Common myeloid progenitor, CD34-positive (primary cell): ENCODE data around the gene RXFP2.
A peak's percentile ranks its signal among the peaks of the same experiment; 100 is the strongest.

Experiments used
- CTCF ChIA-PET: fragments of 350-600 bp; sonication (Branson Sonifier 250); formaldehyde crosslinking; loops from one replicate; lab custom pipeline; 2021; ENCODE audit warnings: antibody characterized with exemption; lab: Charles Lee
- POLR2A ChIA-PET: fragments of 350-600 bp; sonication (Branson Sonifier 250); formaldehyde crosslinking; loops from one replicate; lab custom pipeline; 2021; ENCODE audit warnings: antibody characterized with exemption; lab: Charles Lee
- DNase-seq, 3 donors: peaks; one replicate each; pipeline versions ENCODE4 v3.0.0 to v3.0.0-alpha.2; 2013
- H3K27ac ChIP-seq, 2 experiments: 1 replicate in 1 of 2; 2 replicates in 1 of 2; pipeline ENCODE4 v1.7.0; 2013; ENCODE audit warnings: inconsistent platforms in 2 of 2, low read length in 2 of 2, mild to moderate bottlenecking in 2 of 2, low read depth in 1 of 2, moderate library complexity in 1 of 2; ENCODE audit not compliant: severe bottlenecking in 2 of 2, insufficient read depth in 1 of 2, poor library complexity in 1 of 2
- H3K27me3 ChIP-seq, 5 experiments: replicated peaks in 2 of 5; 1 replicate in 3 of 5; 2 replicates in 2 of 5; pipeline versions ENCODE4 v1.6.1 to v1.7.0; 2013; ENCODE audit warnings: low read length in 4 of 5, mild to moderate bottlenecking in 2 of 5, moderate library complexity in 2 of 5, inconsistent platforms in 1 of 5; ENCODE audit not compliant: insufficient read depth in 5 of 5, control insufficient read depth in 4 of 5
- H3K36me3 ChIP-seq, 4 experiments: 1 replicate in 2 of 4; 2 replicates in 2 of 4; pipeline versions ENCODE4 v1.6.1 to v1.7.0; 2013; ENCODE audit warnings: low read length in 3 of 4, control low read depth in 1 of 4, mild to moderate bottlenecking in 1 of 4; ENCODE audit not compliant: control insufficient read depth in 4 of 4, insufficient read depth in 4 of 4
- H3K4me1 ChIP-seq, 4 experiments: 1 replicate in 3 of 4; 2 replicates in 1 of 4; pipeline versions ENCODE4 v1.6.1 to v1.7.1; 2013; ENCODE audit warnings: low read length in 3 of 4, mild to moderate bottlenecking in 3 of 4, control low read depth in 1 of 4, inconsistent platforms in 1 of 4, moderate library complexity in 1 of 4; ENCODE audit not compliant: control insufficient read depth in 4 of 4, insufficient read depth in 4 of 4; ENCODE audit errors: control extremely low read depth in 1 of 4
- H3K4me3 ChIP-seq, 7 experiments: 1 replicate in 4 of 7; 2 replicates in 3 of 7; pipeline versions ENCODE4 v1.5.1 to v1.7.0; 2013; ENCODE audit warnings: mild to moderate bottlenecking in 7 of 7, low read length in 6 of 7, moderate library complexity in 6 of 7, inconsistent platforms in 2 of 7, low read depth in 2 of 7, control low read depth in 1 of 7; ENCODE audit not compliant: insufficient read depth in 4 of 7, control insufficient read depth in 1 of 7; ENCODE audit errors: extremely low read depth in 1 of 7
- H3K9me3 ChIP-seq, 5 experiments: 1 replicate in 4 of 5; 2 replicates in 1 of 5; pipeline versions ENCODE4 v1.6.1 to v1.7.1; 2013; ENCODE audit warnings: low read length in 4 of 5, mild to moderate bottlenecking in 2 of 5, inconsistent platforms in 1 of 5, low read depth in 1 of 5, moderate library complexity in 1 of 5; ENCODE audit not compliant: control insufficient read depth in 4 of 5, insufficient read depth in 2 of 5; ENCODE audit errors: control extremely low read depth in 1 of 5
- WGBS: methylation state at CpG from one replicate; pipeline ENCODE4 v1.1.5; 2013; ENCODE audit not compliant: insufficient coverage; 5-methylcytosine and 5-hydroxymethylcytosine counted together

RXFP2 gene

GRCh38 chr13:31722673-31723072 lies 16.7 kb upstream of the RXFP2 start:
- Histone ChIP-seq H3K27ac (no peak overlapping the region), H3K4me1 (no peaks in the 10 kb centered on the region), H3K9me3 (no peaks in the 10 kb centered on the region), H3K27me3 (no peaks in the 10 kb centered on the region), H3K4me3 (no peak overlapping the region), H3K36me3 (no peaks in the 10 kb centered on the region)
- no peak for DNase-seq
- POLR2A ChIA-PET, result no interaction called here
- CTCF ChIA-PET, result no interaction called here
- no CpG with 5 or more reads among the region's 5 CpGs for WGBS

- CTCF ChIA-PET, result interaction anchor here (1.0 kb wide), 1 partner anchor 1352 kb away, joined by 3 read pairs; no protein-coding TSS in a partner anchor
- DNase-seq, result no peak
- POLR2A ChIA-PET, result no interaction called here
Measured at GRCh38 chr13:31725841-31726240, 13.5 kb upstream of the RXFP2 start.

GRCh38 chr13:31731921-31732320 lies 7.4 kb upstream of the RXFP2 start:
- Histone ChIP-seq H3K27ac (no peak overlapping the region), H3K4me3 (no peak overlapping the region), H3K27me3 (no peaks in the 10 kb centered on the region), H3K4me1 (peaks cover 4 to 15% (median 11%) of the 10 kb centered on the region in 4 experiments), H3K36me3 (no peaks in the 10 kb centered on the region), H3K9me3 (no peaks in the 10 kb centered on the region)
- CTCF ChIA-PET, result interaction anchor here (1.7 kb wide), 1 partner anchor 9 kb away, joined by 4 read pairs; no protein-coding TSS in a partner anchor
- WGBS, result 36% methylated on average over 6 of the region's 6 CpGs
- POLR2A ChIA-PET, result no interaction called here
- peak; percentile 14 to 78 (median 74) for DNase-seq

More at GRCh38 chr13:31725841-31726240, 13.5 kb upstream of the RXFP2 start:
- no peaks in the 10 kb centered on the region for H3K27me3 ChIP-seq
- no peak overlapping the region for H3K27ac ChIP-seq
- no peaks in the 10 kb centered on the region for H3K4me1 ChIP-seq
- H3K36me3 ChIP-seq, result no peaks in the 10 kb centered on the region
- no peaks in the 10 kb centered on the region for H3K9me3 ChIP-seq
- WGBS, result 97% methylated on average over 5 of the region's 5 CpGs
- H3K4me3 ChIP-seq, result no peak overlapping the region

- Histone ChIP-seq H3K27ac (no peak overlapping the region), H3K36me3 (no peaks in the 10 kb centered on the region), H3K4me1 (peaks cover 4 to 15% (median 11%) of the 10 kb centered on the region in 4 experiments), H3K4me3 (peak overlapping the region in 2 of 7 experiments; percentile 4 to 36), H3K9me3 (no peaks in the 10 kb centered on the region), H3K27me3 (no peaks in the 10 kb centered on the region)
- no peak for DNase-seq
- CTCF ChIA-PET, result interaction anchor here (1.6 kb wide), 1 partner anchor 10 kb away, joined by 5 read pairs; no protein-coding TSS in a partner anchor
- POLR2A ChIA-PET, result no interaction called here
- WGBS, result 37% methylated on average over 3 of the region's 5 CpGs
Measured at GRCh38 chr13:31733066-31733465, 6.3 kb upstream of the RXFP2 start.

DNA sequence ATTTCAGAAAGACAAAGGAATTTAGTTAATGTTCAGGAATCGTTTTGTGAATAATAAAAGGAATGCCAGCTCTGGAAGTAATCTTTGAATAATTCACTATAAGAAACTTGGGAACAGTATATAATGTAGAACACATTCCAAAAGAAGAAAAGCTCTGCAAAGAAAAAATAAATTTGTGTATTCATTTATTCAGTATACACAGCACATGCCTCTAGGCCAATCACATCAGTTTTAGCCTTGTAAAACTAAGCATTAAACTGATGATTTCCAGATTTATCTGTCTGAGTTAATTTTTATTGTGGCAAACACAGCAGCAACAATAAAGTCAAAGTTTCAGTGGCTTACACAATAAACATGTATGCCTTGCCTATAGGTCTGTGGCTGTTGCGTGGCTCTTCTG lies 5.7 kb upstream of the RXFP2 start:
- no CpG with 5 or more reads among the region's 2 CpGs for WGBS
- Histone ChIP-seq H3K27ac (no peak overlapping the region), H3K4me1 (peaks cover 4 to 15% (median 11%) of the 10 kb centered on the region in 4 experiments), H3K36me3 (no peaks in the 10 kb centered on the region), H3K27me3 (no peaks in the 10 kb centered on the region), H3K4me3 (no peak overlapping the region), H3K9me3 (no peaks in the 10 kb centered on the region)
- ChIA-PET POLR2A (no interaction called here), CTCF (interaction anchor here (1.6 kb wide), 1 partner anchor 9 kb away, joined by 5 read pairs; no protein-coding TSS in a partner anchor)
- DNase-seq, result no peak

- H3K4me1 ChIP-seq, result peaks cover 0 to 5% (median 1%) of the 10 kb centered on the region in 4 experiments
- no peaks in the 10 kb centered on the region for H3K9me3 ChIP-seq
- no peaks in the 10 kb centered on the region for H3K27me3 ChIP-seq
- no peak overlapping the region for H3K27ac ChIP-seq
- POLR2A ChIA-PET, result no interaction called here
- 0% methylated on average over 2 of the region's 7 CpGs for WGBS
- peak; percentile 74 to 86 (median 79) for DNase-seq
- H3K36me3 ChIP-seq, result no peaks in the 10 kb centered on the region
- CTCF ChIA-PET, result interaction anchor here (1.1 to 1.2 kb wide), 2 partner anchors 8 to 315 kb away, joined by 3 to 5 read pairs; no protein-coding TSS in a partner anchor
- no peak overlapping the region for H3K4me3 ChIP-seq
Measured at GRCh38 chr13:31742097-31742734, 2.9 kb downstream of the RXFP2 start.

GRCh38 chr13:31747291-31747690 lies 8.0 kb downstream of the RXFP2 start:
- H3K4me3 ChIP-seq, result no peak overlapping the region
- no peaks in the 10 kb centered on the region for H3K9me3 ChIP-seq
- ChIA-PET CTCF (no interaction called here), POLR2A (no interaction called here)
- peaks cover 0 to 6% (median 1%) of the 10 kb centered on the region in 4 experiments for H3K4me1 ChIP-seq
- 100% methylated on average over 2 of the region's 3 CpGs for WGBS
- H3K27me3 ChIP-seq, result peaks cover 0 to 1% (median 0%) of the 10 kb centered on the region in 5 experiments
- H3K27ac ChIP-seq, result no peak overlapping the region
- DNase-seq, result no peak
- H3K36me3 ChIP-seq, result no peaks in the 10 kb centered on the region
